HCT116 (cell line): ENCODE data around the gene KRTAP10-1.

Source experiments
- EGR1 ChIP-seq: IDR thresholded peaks from 2 replicates; pipeline ENCODE4 v1.6.1; 2012; ENCODE audit warnings: low read depth
- EZH2 ChIP-seq: fragments of 200-600 bp; sonication (generic); IDR thresholded peaks from 2 replicates; pipeline ENCODE4 v1.6.1; 2017; ENCODE audit warnings: antibody characterized with exemption, mixed run types
- JUND ChIP-seq: IDR thresholded peaks from 2 replicates; pipeline ENCODE4 v1.6.1; 2012
- POLR2A ChIP-seq: IDR thresholded peaks from 2 replicates; pipeline ENCODE4 v1.7.0; 2011; ENCODE audit warnings: borderline replicate concordance; ENCODE audit not compliant: insufficient read depth, insufficient read length; ENCODE audit errors: extremely low read depth
- SP1 ChIP-seq: IDR thresholded peaks from 2 replicates; pipeline ENCODE4 v1.6.1; 2012; ENCODE audit warnings: low read depth
- TF ChIP-seq, protein P1 (sequence below), 3 experiments: fragments of 200-600 bp in 1 of 3; sonication (generic) in 1 of 3; IDR thresholded peaks in 2 of 3; conservative IDR thresholded peaks in 1 of 3; 2 replicates each; pipeline ENCODE4 v1.5.1; 2012 to 2017; ENCODE audit warnings: low read depth in 2 of 3, low read length in 2 of 3, antibody characterized with exemption in 1 of 3, borderline replicate concordance in 1 of 3, control low read depth in 1 of 3, mild to moderate bottlenecking in 1 of 3, mixed read lengths in 1 of 3, mixed run types in 1 of 3, moderate library complexity in 1 of 3; ENCODE audit not compliant: insufficient read depth in 1 of 3
- TF ChIP-seq, protein P2 (sequence below): IDR thresholded peaks from 2 replicates; pipeline ENCODE4 v1.6.1; 2012
- TF ChIP-seq, protein P3 (sequence below): IDR thresholded peaks from 2 replicates; pipeline ENCODE4 v1.6.1; 2012; ENCODE audit warnings: low read depth
- TF ChIP-seq, protein P4 (sequence below): IDR thresholded peaks from 2 replicates; pipeline ENCODE4 v1.6.1; 2012

- TF ChIP-seq, protein P1, sequence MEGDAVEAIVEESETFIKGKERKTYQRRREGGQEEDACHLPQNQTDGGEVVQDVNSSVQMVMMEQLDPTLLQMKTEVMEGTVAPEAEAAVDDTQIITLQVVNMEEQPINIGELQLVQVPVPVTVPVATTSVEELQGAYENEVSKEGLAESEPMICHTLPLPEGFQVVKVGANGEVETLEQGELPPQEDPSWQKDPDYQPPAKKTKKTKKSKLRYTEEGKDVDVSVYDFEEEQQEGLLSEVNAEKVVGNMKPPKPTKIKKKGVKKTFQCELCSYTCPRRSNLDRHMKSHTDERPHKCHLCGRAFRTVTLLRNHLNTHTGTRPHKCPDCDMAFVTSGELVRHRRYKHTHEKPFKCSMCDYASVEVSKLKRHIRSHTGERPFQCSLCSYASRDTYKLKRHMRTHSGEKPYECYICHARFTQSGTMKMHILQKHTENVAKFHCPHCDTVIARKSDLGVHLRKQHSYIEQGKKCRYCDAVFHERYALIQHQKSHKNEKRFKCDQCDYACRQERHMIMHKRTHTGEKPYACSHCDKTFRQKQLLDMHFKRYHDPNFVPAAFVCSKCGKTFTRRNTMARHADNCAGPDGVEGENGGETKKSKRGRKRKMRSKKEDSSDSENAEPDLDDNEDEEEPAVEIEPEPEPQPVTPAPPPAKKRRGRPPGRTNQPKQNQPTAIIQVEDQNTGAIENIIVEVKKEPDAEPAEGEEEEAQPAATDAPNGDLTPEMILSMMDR (IDR thresholded peaks at IDR 0.05 in 2 of 3, conservative IDR thresholded peaks at IDR 0.05 in 1 of 3; ENCODE audit: borderline replicate concordance in 1 of 3, insufficient read depth in 1 of 3, low read depth in 2 of 3, low read length in 2 of 3): no peak
- TF ChIP-seq POLR2A: no peak
- TF ChIP-seq SP1: no peak
- TF ChIP-seq, protein P2, sequence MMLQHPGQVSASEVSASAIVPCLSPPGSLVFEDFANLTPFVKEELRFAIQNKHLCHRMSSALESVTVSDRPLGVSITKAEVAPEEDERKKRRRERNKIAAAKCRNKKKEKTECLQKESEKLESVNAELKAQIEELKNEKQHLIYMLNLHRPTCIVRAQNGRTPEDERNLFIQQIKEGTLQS: no peak
- no peak for TF ChIP-seq JUND
- no peak for TF ChIP-seq EGR1
- no peak for TF ChIP-seq EZH2
- TF ChIP-seq, protein P3, sequence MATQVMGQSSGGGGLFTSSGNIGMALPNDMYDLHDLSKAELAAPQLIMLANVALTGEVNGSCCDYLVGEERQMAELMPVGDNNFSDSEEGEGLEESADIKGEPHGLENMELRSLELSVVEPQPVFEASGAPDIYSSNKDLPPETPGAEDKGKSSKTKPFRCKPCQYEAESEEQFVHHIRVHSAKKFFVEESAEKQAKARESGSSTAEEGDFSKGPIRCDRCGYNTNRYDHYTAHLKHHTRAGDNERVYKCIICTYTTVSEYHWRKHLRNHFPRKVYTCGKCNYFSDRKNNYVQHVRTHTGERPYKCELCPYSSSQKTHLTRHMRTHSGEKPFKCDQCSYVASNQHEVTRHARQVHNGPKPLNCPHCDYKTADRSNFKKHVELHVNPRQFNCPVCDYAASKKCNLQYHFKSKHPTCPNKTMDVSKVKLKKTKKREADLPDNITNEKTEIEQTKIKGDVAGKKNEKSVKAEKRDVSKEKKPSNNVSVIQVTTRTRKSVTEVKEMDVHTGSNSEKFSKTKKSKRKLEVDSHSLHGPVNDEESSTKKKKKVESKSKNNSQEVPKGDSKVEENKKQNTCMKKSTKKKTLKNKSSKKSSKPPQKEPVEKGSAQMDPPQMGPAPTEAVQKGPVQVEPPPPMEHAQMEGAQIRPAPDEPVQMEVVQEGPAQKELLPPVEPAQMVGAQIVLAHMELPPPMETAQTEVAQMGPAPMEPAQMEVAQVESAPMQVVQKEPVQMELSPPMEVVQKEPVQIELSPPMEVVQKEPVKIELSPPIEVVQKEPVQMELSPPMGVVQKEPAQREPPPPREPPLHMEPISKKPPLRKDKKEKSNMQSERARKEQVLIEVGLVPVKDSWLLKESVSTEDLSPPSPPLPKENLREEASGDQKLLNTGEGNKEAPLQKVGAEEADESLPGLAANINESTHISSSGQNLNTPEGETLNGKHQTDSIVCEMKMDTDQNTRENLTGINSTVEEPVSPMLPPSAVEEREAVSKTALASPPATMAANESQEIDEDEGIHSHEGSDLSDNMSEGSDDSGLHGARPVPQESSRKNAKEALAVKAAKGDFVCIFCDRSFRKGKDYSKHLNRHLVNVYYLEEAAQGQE: no peak
- TF ChIP-seq, protein P4, sequence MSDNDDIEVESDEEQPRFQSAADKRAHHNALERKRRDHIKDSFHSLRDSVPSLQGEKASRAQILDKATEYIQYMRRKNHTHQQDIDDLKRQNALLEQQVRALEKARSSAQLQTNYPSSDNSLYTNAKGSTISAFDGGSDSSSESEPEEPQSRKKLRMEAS: no peak
Observed at GRCh38 chr21:44528634-44528995, 11.4 kb downstream of the KRTAP10-1 start.
